K562 (cell line): ENCODE results near the gene RNF167. TPM values are rescaled to one million over a fixed set of nuclear protein-coding genes. Genes with fewer than 3 reads are reported as not detected.

ENCODE experiments used
- CTBP1 ChIP-seq: fragments of 450-650 bp; IDR thresholded peaks from 2 replicates; pipeline ENCODE4 v1.6.1; 2016; ENCODE audit warnings: borderline replicate concordance
- E2F3 ChIP-seq: fragments of 250-450 bp; sonication (Bioruptor Pico); IDR thresholded peaks from 2 replicates; pipeline ENCODE4 v1.4.0; 2020; ENCODE audit warnings: mild to moderate bottlenecking
- EP400 ChIP-seq: fragments of 450-650 bp; IDR thresholded peaks from 2 replicates; pipeline ENCODE4 v1.6.1; 2017; ENCODE audit warnings: antibody characterized with exemption, mild to moderate bottlenecking, moderate library complexity
- ERF ChIP-seq: fragments of 450-650 bp; formaldehyde crosslinking; IDR thresholded peaks from 2 replicates; pipeline ENCODE4 v1.4.0; 2020; ENCODE audit warnings: mild to moderate bottlenecking, mixed read lengths
- ETV5 ChIP-seq: sonication (generic); formaldehyde crosslinking; IDR thresholded peaks from 2 replicates; pipeline ENCODE4 v1.4.0; 2020; ENCODE audit warnings: low read depth, mild to moderate bottlenecking, missing genetic modification reagents
- GATAD2A ChIP-seq: fragments of 450-650 bp; IDR thresholded peaks from 2 replicates; pipeline ENCODE4 v1.6.1; 2017
- PHF8 ChIP-seq: fragments of 200-600 bp; sonication (generic); IDR thresholded peaks from 2 replicates; pipeline ENCODE4 v1.6.1; 2012; ENCODE audit warnings: mixed run types, mild to moderate bottlenecking, inconsistent platforms, low read length, moderate library complexity, borderline replicate concordance
- PRPF4 ChIP-seq: fragments of 200-400 bp; formaldehyde crosslinking; IDR thresholded peaks from one replicate; pipeline ENCODE4 v1.6.1; 2017; ENCODE audit warnings: low read length, low read depth, mild to moderate bottlenecking; ENCODE audit not compliant: insufficient read depth, poor library complexity, severe bottlenecking
- SP1 ChIP-seq: sonication (generic); formaldehyde crosslinking; IDR thresholded peaks from 2 replicates; pipeline ENCODE4 v1.8.1; 2022; ENCODE audit warnings: mild to moderate bottlenecking, missing genetic modification reagents
- STAT5B ChIP-seq: fragments of 250-450 bp; sonication (Bioruptor Pico); IDR thresholded peaks from 2 replicates; pipeline ENCODE4 v1.8.0; 2021; ENCODE audit warnings: mild to moderate bottlenecking, inconsistent platforms
- ZBTB7A ChIP-seq: IDR thresholded peaks from 2 replicates; pipeline ENCODE4 v1.6.1; 2011; ENCODE audit warnings: low read depth, mild to moderate bottlenecking, low read length, moderate library complexity, borderline replicate concordance; ENCODE audit not compliant: control insufficient read depth
- ZFP1 ChIP-seq: fragments of 450-650 bp; formaldehyde crosslinking; IDR thresholded peaks from 2 replicates; pipeline ENCODE4 v1.4.0; 2020; ENCODE audit warnings: mild to moderate bottlenecking, mixed read lengths
- ZNF583 ChIP-seq: fragments of 250-450 bp; sonication (Bioruptor Pico); IDR thresholded peaks from 2 replicates; pipeline ENCODE4 v1.4.0; 2020
- polyA plus RNA-seq, 8 experiments: library from polyadenylated mRNA; depleted of rRNA in 4 of 8; stranded (reverse) in 5 of 8; unstranded in 3 of 8; fragments of >200 nt; fragmentation: Nextera tagmentation in 2 of 8; fragmentation: Illumina TruSeq in 1 of 8; extraction: Ambion mirVana in 2 of 8; extraction: Trizol in 1 of 8; gene quantifications; 2 replicates each; pipeline versions ENCODE4 v1.2.1 to v1.2.3, GENCODE V29; 2011 to 2014; ENCODE audit warnings: inconsistent platforms in 1 of 8, missing spikeins in 1 of 8
- total RNA-seq, 7 experiments: library from RNA; depleted of rRNA in 6 of 7; stranded (reverse); fragments of >200 nt in 6 of 7; fragmentation: Illumina TruSeq in 2 of 7; extraction: Trizol in 2 of 7; gene quantifications; 2 replicates each; pipeline versions ENCODE4 v1.2.1 to v1.2.3, GENCODE V29; 2011 to 2021; ENCODE audit warnings: low replicate concordance in 1 of 7
- TF ChIP-seq, protein P1 (sequence below), 2 experiments: fragments of 200-800 bp in 1 of 2; sonication (Bioruptor generic) in 1 of 2; sonication (generic) in 1 of 2; formaldehyde crosslinking in 1 of 2; IDR thresholded peaks in 1 of 2; conservative IDR thresholded peaks in 1 of 2; 2 replicates each; pipeline versions ENCODE4 v1.5.0 to v1.6.1; 2016 to 2020; ENCODE audit warnings: missing compliant biosample characterization in 1 of 2, missing genetic modification characterization in 1 of 2, missing genetic modification reagents in 1 of 2
- TF ChIP-seq, protein P2 (sequence below): fragments of 250-450 bp; sonication (Bioruptor Pico); IDR thresholded peaks from 2 replicates; pipeline ENCODE4 v1.4.0; 2020; ENCODE audit warnings: mild to moderate bottlenecking, moderate library complexity
- TF ChIP-seq, protein P3 (sequence below), 2 experiments: IDR thresholded peaks; 2 replicates each; pipeline ENCODE4 v1.6.1; 2011; ENCODE audit warnings: borderline replicate concordance in 1 of 2, control low read depth in 1 of 2, low read depth in 1 of 2, low read length in 1 of 2, mild to moderate bottlenecking in 1 of 2, mixed read lengths in 1 of 2, moderate library complexity in 1 of 2; ENCODE audit not compliant: insufficient read depth in 1 of 2, insufficient read length in 1 of 2, poor library complexity in 1 of 2, severe bottlenecking in 1 of 2; ENCODE audit errors: extremely low read depth in 1 of 2
- TF ChIP-seq, protein P4 (sequence below): sonication (generic); formaldehyde crosslinking; IDR thresholded peaks from 2 replicates; pipeline ENCODE4 v1.8.1; 2023; ENCODE audit warnings: mild to moderate bottlenecking, missing genetic modification reagents
- TF ChIP-seq, protein P5 (sequence below), 2 experiments: fragments of 450-650 bp; conservative IDR thresholded peaks; 2 replicates each; pipeline ENCODE4 v1.6.1; 2017; ENCODE audit warnings: mild to moderate bottlenecking in 2 of 2, moderate library complexity in 2 of 2

The RNF167 gene
- total and polyA plus RNA-seq, 9 of the 15 experiments (the other 6 are each of a cell fraction or from before 2014, with no cell fraction given): 16.5 to 143 (median 45.5) TPM

DNA sequence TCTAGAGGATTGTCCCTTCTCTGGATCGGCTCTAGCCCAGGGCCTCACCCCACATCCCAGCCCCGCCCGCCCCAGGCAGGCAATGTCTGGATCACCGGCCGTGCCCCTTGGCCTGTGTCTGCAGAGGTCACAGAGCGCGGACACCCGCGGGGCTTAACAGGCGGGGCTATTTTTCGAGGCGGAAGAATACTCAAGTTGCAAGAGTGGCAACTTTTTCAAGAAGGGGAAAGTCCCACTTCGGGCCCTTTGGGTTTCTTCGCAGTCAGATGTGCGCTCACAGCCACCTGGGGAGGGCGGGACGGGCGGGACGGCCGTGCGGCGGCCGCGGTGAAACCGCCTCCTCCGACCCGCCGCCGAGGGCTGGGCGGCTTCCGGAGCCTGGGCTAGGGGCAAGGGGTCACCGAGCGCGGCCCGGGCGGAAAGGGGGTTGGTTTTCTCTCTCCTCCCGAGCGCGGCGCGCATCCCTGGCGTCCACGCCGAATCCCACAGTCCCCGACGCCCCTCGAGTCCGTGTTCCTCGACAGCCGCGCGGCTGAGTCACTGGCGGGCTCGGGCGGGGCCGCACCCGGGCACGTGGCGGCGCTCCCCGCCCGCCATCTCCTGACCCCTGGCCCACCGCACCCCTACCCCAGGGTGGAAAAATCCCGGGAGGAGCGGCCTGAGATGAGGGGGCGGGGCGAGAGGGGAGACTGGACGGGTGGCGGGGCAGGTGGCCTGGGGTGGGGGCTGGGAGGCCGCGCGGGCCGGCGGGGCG lies 9.4 kb downstream of the RNF167 start (continued):
- TF ChIP-seq, protein P1, sequence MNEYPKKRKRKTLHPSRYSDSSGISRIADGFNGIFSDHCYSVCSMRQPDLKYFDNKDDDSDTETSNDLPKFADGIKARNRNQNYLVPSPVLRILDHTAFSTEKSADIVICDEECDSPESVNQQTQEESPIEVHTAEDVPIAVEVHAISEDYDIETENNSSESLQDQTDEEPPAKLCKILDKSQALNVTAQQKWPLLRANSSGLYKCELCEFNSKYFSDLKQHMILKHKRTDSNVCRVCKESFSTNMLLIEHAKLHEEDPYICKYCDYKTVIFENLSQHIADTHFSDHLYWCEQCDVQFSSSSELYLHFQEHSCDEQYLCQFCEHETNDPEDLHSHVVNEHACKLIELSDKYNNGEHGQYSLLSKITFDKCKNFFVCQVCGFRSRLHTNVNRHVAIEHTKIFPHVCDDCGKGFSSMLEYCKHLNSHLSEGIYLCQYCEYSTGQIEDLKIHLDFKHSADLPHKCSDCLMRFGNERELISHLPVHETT (CRISPR knock-in tag; conservative IDR thresholded peaks at IDR 0.05 in 1 of 2, IDR thresholded peaks at IDR 0.05 in 1 of 2): peak in 1 of 2 experiments; percentile 91; a peak in 2 of 4 replicates
- TF ChIP-seq ZBTB7A: peak; percentile 76; the same call in 1 of the 2 replicates
- 0 out of 2 replicates have a peak, but pooled peaks have one; percentile 29 for TF ChIP-seq SP1 (CRISPR knock-in tag)
- TF ChIP-seq PRPF4: peak; percentile 36
- TF ChIP-seq, protein P2, sequence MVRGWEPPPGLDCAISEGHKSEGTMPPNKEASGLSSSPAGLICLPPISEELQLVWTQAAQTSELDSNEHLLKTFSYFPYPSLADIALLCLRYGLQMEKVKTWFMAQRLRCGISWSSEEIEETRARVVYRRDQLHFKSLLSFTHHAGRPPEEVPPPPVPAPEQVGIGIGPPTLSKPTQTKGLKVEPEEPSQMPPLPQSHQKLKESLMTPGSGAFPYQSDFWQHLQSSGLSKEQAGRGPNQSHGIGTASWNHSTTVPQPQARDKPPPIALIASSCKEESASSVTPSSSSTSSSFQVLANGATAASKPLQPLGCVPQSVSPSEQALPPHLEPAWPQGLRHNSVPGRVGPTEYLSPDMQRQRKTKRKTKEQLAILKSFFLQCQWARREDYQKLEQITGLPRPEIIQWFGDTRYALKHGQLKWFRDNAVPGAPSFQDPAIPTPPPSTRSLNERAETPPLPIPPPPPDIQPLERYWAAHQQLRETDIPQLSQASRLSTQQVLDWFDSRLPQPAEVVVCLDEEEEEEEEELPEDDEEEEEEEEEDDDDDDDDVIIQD (CRISPR knock-in tag): 0 out of 2 replicates have a peak, but pooled peaks have one; percentile 25
- 0 out of 2 replicates have a peak, but pooled peaks have one; percentile 33 for TF ChIP-seq E2F3 (CRISPR knock-in tag)
- 0 out of 2 replicates have a peak, but pooled peaks have one; percentile 8 for TF ChIP-seq ZNF583
- peak; percentile 37 for TF ChIP-seq ETV5 (CRISPR knock-in tag)
- TF ChIP-seq, protein P3, sequence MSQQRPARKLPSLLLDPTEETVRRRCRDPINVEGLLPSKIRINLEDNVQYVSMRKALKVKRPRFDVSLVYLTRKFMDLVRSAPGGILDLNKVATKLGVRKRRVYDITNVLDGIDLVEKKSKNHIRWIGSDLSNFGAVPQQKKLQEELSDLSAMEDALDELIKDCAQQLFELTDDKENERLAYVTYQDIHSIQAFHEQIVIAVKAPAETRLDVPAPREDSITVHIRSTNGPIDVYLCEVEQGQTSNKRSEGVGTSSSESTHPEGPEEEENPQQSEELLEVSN (IDR thresholded peaks at IDR 0.05; ENCODE audit: borderline replicate concordance in 1 of 2, extremely low read depth in 1 of 2, insufficient read depth in 1 of 2, insufficient read length in 1 of 2, low read depth in 1 of 2, low read length in 1 of 2, poor library complexity in 1 of 2, severe bottlenecking in 1 of 2): peak; percentile 90 to 95
- TF ChIP-seq STAT5B: no peak
- TF ChIP-seq EP400: peak; percentile 79; the same call in 1 of the 2 replicates
- TF ChIP-seq, protein P4, sequence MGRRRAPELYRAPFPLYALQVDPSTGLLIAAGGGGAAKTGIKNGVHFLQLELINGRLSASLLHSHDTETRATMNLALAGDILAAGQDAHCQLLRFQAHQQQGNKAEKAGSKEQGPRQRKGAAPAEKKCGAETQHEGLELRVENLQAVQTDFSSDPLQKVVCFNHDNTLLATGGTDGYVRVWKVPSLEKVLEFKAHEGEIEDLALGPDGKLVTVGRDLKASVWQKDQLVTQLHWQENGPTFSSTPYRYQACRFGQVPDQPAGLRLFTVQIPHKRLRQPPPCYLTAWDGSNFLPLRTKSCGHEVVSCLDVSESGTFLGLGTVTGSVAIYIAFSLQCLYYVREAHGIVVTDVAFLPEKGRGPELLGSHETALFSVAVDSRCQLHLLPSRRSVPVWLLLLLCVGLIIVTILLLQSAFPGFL (CRISPR knock-in tag): no peak
- TF ChIP-seq, protein P5, sequence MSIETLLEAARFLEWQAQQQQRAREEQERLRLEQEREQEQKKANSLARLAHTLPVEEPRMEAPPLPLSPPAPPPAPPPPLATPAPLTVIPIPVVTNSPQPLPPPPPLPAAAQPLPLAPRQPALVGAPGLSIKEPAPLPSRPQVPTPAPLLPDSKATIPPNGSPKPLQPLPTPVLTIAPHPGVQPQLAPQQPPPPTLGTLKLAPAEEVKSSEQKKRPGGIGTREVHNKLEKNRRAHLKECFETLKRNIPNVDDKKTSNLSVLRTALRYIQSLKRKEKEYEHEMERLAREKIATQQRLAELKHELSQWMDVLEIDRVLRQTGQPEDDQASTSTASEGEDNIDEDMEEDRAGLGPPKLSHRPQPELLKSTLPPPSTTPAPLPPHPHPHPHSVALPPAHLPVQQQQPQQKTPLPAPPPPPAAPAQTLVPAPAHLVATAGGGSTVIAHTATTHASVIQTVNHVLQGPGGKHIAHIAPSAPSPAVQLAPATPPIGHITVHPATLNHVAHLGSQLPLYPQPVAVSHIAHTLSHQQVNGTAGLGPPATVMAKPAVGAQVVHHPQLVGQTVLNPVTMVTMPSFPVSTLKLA (conservative IDR thresholded peaks at IDR 0.05): peak; percentile 72 to 85; a peak in 3 of 4 replicates
- TF ChIP-seq CTBP1: no peak; the same call in 1 of the 2 replicates
- peak; percentile 42; the same call in 1 of the 2 replicates for TF ChIP-seq PHF8
- no peak for TF ChIP-seq ZFP1 (CRISPR knock-in tag)
- TF ChIP-seq ERF (CRISPR knock-in tag): peak; percentile 52; the same call in 1 of the 2 replicates
- TF ChIP-seq GATAD2A: peak; percentile 16; the same call in 1 of the 2 replicates
